PC-9 (cell line): ENCODE results near the gene PTPN9. TPM values are rescaled to one million over a fixed set of nuclear protein-coding genes. Genes with fewer than 3 reads are reported as not detected.

Experiments used
- BruUV-seq: library from RNA; stranded (reverse); fragments of 400-500 nt; replicated peaks from 2 replicates; lab custom pipeline; 2021; lab: Mats Ljungman, UMichigan
- CTCF ChIA-PET: fragments of 300-600 bp; sonication (Branson Sonifier 250); formaldehyde crosslinking; loops from one replicate; lab custom pipeline; 2022; ENCODE audit warnings: antibody characterized with exemption; lab: Charles Lee
- POLR2A ChIA-PET: fragments of 300-600 bp; sonication (Branson Sonifier 250); formaldehyde crosslinking; loops from one replicate; lab custom pipeline; 2022; ENCODE audit warnings: antibody characterized with exemption; ENCODE audit not compliant: unreplicated experiment; lab: Charles Lee
- DNase-seq, 2 experiments: peaks; one replicate each; pipeline versions ENCODE4 v3.0.0 to v3.0.0-alpha.2; 2015 to 2022; ENCODE audit warnings: mixed read lengths in 1 of 2
- H2AFZ ChIP-seq: fragments of 200-600 bp; sonication (generic); 2 replicates; pipeline ENCODE4 v1.8.1; 2017; ENCODE audit warnings: antibody characterized with exemption
- H3F3A ChIP-seq: fragments of 200-600 bp; sonication (generic); 2 replicates; pipeline ENCODE4 v1.8.1; 2017; ENCODE audit warnings: antibody characterized with exemption, mild to moderate bottlenecking, low read depth; ENCODE audit not compliant: insufficient read depth
- H3K27ac ChIP-seq: fragments of 200-600 bp; sonication (generic); 2 replicates; pipeline ENCODE4 v1.6.1; 2016; ENCODE audit warnings: mixed run types
- H3K27me3 ChIP-seq: fragments of 200-600 bp; sonication (generic); 2 replicates; pipeline ENCODE4 v1.6.1; 2016; ENCODE audit warnings: low read depth, mixed run types; ENCODE audit not compliant: insufficient read depth
- H3K36me3 ChIP-seq: fragments of 200-600 bp; sonication (generic); 2 replicates; pipeline ENCODE4 v1.6.1; 2016; ENCODE audit warnings: low read depth, mixed run types
- H3K4me1 ChIP-seq: fragments of 200-600 bp; sonication (generic); replicated peaks from 2 replicates; pipeline ENCODE4 v1.6.1; 2016; ENCODE audit warnings: mixed run types; ENCODE audit not compliant: insufficient read depth
- H3K4me2 ChIP-seq: fragments of 200-600 bp; sonication (generic); 2 replicates; pipeline ENCODE4 v1.6.1; 2017; ENCODE audit warnings: mixed run types
- H3K4me3 ChIP-seq: fragments of 200-600 bp; sonication (generic); 2 replicates; pipeline ENCODE4 v1.6.1; 2016; ENCODE audit warnings: mixed run types
- H3K79me2 ChIP-seq: fragments of 200-600 bp; sonication (generic); 2 replicates; pipeline ENCODE4 v1.6.1; 2017; ENCODE audit warnings: low read depth, mixed run types
- H3K9me2 ChIP-seq: fragments of 200-600 bp; sonication (generic); 2 replicates; pipeline ENCODE4 v1.8.1; 2017; ENCODE audit warnings: mild to moderate bottlenecking; ENCODE audit not compliant: insufficient read depth
- H3K9me3 ChIP-seq: fragments of 200-600 bp; sonication (generic); 2 replicates; pipeline ENCODE4 v1.8.1; 2016; ENCODE audit warnings: low read depth; ENCODE audit not compliant: insufficient read depth
- H4K20me1 ChIP-seq: fragments of 200-600 bp; sonication (generic); 2 replicates; pipeline ENCODE4 v1.8.1; 2017; ENCODE audit not compliant: insufficient read depth
- EZH2 ChIP-seq: fragments of 200-600 bp; sonication (generic); IDR thresholded peaks from 2 replicates; pipeline ENCODE4 v1.8.0; 2017; ENCODE audit warnings: antibody characterized with exemption, low read depth
- intact Hi-C: fragments of 100-400 bp; cut with micrococcal nuclease; formaldehyde crosslinking; loops from one replicate; pipeline ENCODE4 v1.10.0; 2022; ENCODE audit not compliant: unreplicated experiment
- total RNA-seq: library from RNA; stranded (reverse); gene quantifications from 2 replicates; pipeline ENCODE4 v1.2.3, GENCODE V29; 2021
- TF ChIP-seq, protein P1 (sequence below): fragments of 200-600 bp; sonication (generic); conservative IDR thresholded peaks from 2 replicates; pipeline ENCODE4 v1.6.1; 2017; ENCODE audit warnings: mixed run types, antibody characterized with exemption, mild to moderate bottlenecking, moderate library complexity

Gene PTPN9
- total RNA-seq, 1 experiment from 2014 or later: 22.4 TPM

DNA sequence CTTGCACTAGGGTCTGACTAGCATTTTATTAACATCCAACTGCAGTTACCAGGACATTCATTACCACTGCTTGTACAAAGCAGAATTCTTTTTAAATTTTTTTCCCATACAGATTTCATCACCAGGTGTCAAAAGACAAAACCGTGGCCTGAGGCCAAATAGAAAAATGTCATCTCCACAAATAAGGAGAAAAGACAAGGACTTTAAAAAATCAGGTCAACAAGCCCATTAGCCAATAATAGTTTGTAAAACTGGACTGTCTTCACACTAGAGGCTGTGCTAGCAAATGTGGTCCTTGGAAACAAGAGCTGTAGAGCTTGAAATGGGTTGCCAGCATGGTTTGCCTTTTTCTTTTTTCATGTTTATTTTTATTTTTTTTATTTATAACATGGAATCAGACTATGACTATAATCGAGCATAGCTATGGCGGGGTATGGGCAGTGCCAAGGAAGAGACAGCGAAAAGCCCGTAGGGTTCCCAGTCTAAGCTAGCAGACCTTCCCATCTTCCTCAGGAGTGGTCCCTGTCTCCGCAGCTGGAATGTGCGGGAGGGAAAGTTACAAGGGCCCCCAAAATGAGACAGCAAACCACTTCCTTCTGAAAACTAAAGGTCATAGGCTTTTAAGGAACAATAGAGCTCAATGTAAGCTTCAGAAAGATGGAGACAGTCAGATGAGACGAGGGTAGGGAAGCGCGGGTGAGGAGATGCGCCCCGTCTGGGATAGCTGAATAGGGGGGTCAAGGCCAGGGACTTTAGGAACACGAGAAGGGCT lies 1.5 kb downstream of the PTPN9 start:
- CTCF ChIA-PET: no interaction called here
- Histone ChIP-seq H3F3A (0 out of 2 replicates have a peak, but pooled peaks cover 12% of the 10 kb centered on the region), H3K27me3 (no peaks in the 10 kb centered on the region), H4K20me1 (peaks cover 7% of the 10 kb centered on the region), H3K4me3 (peak overlapping the region; percentile 96), H3K36me3 (no peaks in the 10 kb centered on the region), H3K9me3 (no peaks in the 10 kb centered on the region), H3K79me2 (peaks cover 53% of the 10 kb centered on the region), H3K4me2 (peak overlapping the region; percentile 91), H2AFZ (peak overlapping the region; percentile 95), H3K9me2 (no peaks in the 10 kb centered on the region), H3K27ac (peak overlapping the region; percentile 26; the same call in 1 of the 2 replicates), H3K4me1 (peaks cover 25% of the 10 kb centered on the region)
- intact Hi-C loops: loop anchor here (2.0 kb wide), 1 partner anchor 127 kb away; the partner anchor contains the start of gene SIN3A
- DNase-seq: no peak
- POLR2A ChIA-PET: interaction anchor here (0.6 kb wide), 1 partner anchor 125 kb away, joined by 8 read pairs; no protein-coding TSS in a partner anchor
- TF ChIP-seq, protein P1, sequence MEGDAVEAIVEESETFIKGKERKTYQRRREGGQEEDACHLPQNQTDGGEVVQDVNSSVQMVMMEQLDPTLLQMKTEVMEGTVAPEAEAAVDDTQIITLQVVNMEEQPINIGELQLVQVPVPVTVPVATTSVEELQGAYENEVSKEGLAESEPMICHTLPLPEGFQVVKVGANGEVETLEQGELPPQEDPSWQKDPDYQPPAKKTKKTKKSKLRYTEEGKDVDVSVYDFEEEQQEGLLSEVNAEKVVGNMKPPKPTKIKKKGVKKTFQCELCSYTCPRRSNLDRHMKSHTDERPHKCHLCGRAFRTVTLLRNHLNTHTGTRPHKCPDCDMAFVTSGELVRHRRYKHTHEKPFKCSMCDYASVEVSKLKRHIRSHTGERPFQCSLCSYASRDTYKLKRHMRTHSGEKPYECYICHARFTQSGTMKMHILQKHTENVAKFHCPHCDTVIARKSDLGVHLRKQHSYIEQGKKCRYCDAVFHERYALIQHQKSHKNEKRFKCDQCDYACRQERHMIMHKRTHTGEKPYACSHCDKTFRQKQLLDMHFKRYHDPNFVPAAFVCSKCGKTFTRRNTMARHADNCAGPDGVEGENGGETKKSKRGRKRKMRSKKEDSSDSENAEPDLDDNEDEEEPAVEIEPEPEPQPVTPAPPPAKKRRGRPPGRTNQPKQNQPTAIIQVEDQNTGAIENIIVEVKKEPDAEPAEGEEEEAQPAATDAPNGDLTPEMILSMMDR: no peak
- no peak for TF ChIP-seq EZH2
- TSS peak; percentile 24 for BruUV-seq

DNA sequence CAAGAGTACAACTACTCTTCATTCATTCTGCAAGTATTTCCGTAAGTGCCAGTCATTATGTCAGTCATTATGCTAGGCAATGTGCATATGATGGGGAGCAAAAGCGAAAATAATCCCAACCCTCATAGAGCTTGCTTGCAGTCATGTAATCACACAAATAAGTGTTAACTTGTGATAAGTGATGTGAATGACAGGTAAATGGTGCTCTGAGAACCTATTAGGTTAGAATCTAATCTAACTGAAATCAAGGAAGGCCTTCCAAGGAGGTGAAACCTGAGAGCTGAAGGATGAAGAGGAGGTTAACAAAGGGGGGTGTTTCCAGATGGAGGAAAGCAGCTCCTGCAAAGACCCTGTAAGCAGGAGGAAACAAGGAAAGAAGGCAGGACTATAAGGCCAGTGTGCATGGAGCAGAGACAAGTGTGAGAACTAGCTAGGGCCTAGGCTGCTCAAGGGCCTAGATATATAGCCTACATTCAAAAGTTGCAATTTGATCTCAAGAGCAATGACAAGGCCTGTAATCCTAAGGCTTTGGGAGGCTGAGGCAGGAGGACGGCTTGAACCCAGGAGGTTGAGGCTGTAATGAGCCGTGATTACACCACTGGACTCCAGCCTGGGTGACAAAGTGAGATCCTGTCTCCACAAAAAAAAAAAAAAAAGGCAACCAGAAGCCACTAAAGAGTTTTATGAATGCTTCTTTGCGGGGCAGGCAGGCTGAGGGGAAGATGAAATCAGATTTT lies 5.3 kb downstream of the PTPN9 start:
- H3K4me2 ChIP-seq: peak overlapping the region; percentile 23; the same call in 1 of the 2 replicates

More for the DNA sequence above, 5.3 kb downstream of the PTPN9 start:
- Histone ChIP-seq H3K4me3 (no peak overlapping the region), H3K36me3 (no peaks in the 10 kb centered on the region), H3K27ac (peak overlapping the region; percentile 43; the same call in 1 of the 2 replicates), H3K9me2 (no peaks in the 10 kb centered on the region), H3F3A (0 out of 2 replicates have a peak, but pooled peaks cover 12% of the 10 kb centered on the region), H3K9me3 (no peaks in the 10 kb centered on the region), H3K4me1 (peaks cover 25% of the 10 kb centered on the region), H3K27me3 (no peaks in the 10 kb centered on the region), H3K79me2 (peaks cover 84% of the 10 kb centered on the region), H4K20me1 (peaks cover 7% of the 10 kb centered on the region), H2AFZ (no peak overlapping the region)
- TF ChIP-seq, protein P1: no peak
- no peak for TF ChIP-seq EZH2
- no peak for DNase-seq
- CTCF ChIA-PET: no interaction called here
- POLR2A ChIA-PET: no interaction called here
- intact Hi-C loops: no loop called here
- BruUV-seq: no TSS peak
